Endothelial cell of umbilical vein (primary cell): ENCODE data around the gene M6PR. TPM values are rescaled to one million over a fixed set of nuclear protein-coding genes. Genes with fewer than 3 reads are reported as not detected.

Experiments
- BruUV-seq: library from RNA; stranded (reverse); fragments of 400-500 nt; replicated peaks from 2 replicates; lab custom pipeline; 2021; lab: Mats Ljungman, UMichigan
- CTCF ChIA-PET: fragments of 300-600, 350-600 bp; sonication (Branson Sonifier 250); formaldehyde crosslinking; loops from one replicate; lab custom pipeline; 2021; ENCODE audit warnings: antibody characterized with exemption, inconsistent platforms; lab: Charles Lee
- POLR2A ChIA-PET: fragments of 300-600, 350-600 bp; sonication (Branson Sonifier 250); formaldehyde crosslinking; loops from one replicate; lab custom pipeline; 2021; ENCODE audit warnings: antibody characterized with exemption, inconsistent platforms; lab: Charles Lee
- DNase-seq: peaks from one replicate; pipeline ENCODE4 v3.0.0-alpha.2; 2011; ENCODE audit warnings: low read depth, low spot score
- FAIRE-seq: peaks from 2 replicates; lab custom pipeline; 2011; peaks lifted over from hg19 to GRCh38; lab: Jason Lieb, UNC
- H2AFZ ChIP-seq: 2 replicates; pipeline ENCODE4 v1.6.0; 2012; ENCODE audit warnings: low read depth, low read length, control low read depth, inconsistent platforms
- H3K27ac ChIP-seq: 2 replicates; pipeline ENCODE4 v1.5.1; 2011; ENCODE audit warnings: low read depth, mild to moderate bottlenecking, control low read depth, low read length, moderate library complexity; ENCODE audit not compliant: insufficient read depth
- H3K27me3 ChIP-seq, 2 experiments: 2 replicates each; pipeline versions ENCODE4 v1.6.0 to v1.6.1; 2011; ENCODE audit warnings: low read length in 2 of 2, mixed read lengths in 1 of 2; ENCODE audit not compliant: control insufficient read depth in 2 of 2, insufficient read depth in 2 of 2
- H3K36me3 ChIP-seq, 2 experiments: 2 replicates in 1 of 2; 3 replicates in 1 of 2; pipeline ENCODE4 v1.5.1; 2011; ENCODE audit warnings: low read length in 2 of 2, mild to moderate bottlenecking in 1 of 2, moderate library complexity in 1 of 2; ENCODE audit not compliant: control insufficient read depth in 2 of 2, insufficient read depth in 2 of 2; ENCODE audit errors: extremely low read depth in 1 of 2
- H3K4me1 ChIP-seq: 3 replicates; pipeline ENCODE4 v1.5.1; 2011; ENCODE audit warnings: mild to moderate bottlenecking, low read length; ENCODE audit not compliant: control insufficient read depth, insufficient read depth; ENCODE audit errors: extremely low read depth
- H3K4me2 ChIP-seq: 2 replicates; pipeline ENCODE4 v1.6.1; 2011; ENCODE audit warnings: low read length, control low read depth, mixed read lengths; ENCODE audit not compliant: insufficient read depth
- H3K4me3 ChIP-seq, 3 experiments: fragments of 200-600 bp in 1 of 3; sonication (generic), shearing (Covaris generic) in 1 of 3; replicated peaks in 1 of 3; 2 replicates each; pipeline ENCODE4 v1.5.1; 2011 to 2016; ENCODE audit warnings: control low read depth in 3 of 3, low read length in 3 of 3, mild to moderate bottlenecking in 2 of 3, inconsistent platforms in 1 of 3, low read depth in 1 of 3, moderate library complexity in 1 of 3; ENCODE audit not compliant: insufficient read depth in 1 of 3
- H3K79me2 ChIP-seq: 2 replicates; pipeline ENCODE4 v1.6.0; 2012; ENCODE audit warnings: low read length, inconsistent platforms; ENCODE audit not compliant: control insufficient read depth, insufficient read depth
- H3K9ac ChIP-seq: replicated peaks from 2 replicates; pipeline ENCODE3; 2011; ENCODE audit warnings: low read length, control low read depth; ENCODE audit not compliant: insufficient read depth; ENCODE audit errors: extremely low read depth
- H3K9me1 ChIP-seq: replicated peaks from 3 replicates; pipeline ENCODE4 v1.6.0; 2011; ENCODE audit warnings: mild to moderate bottlenecking, low read length; ENCODE audit not compliant: control insufficient read depth, insufficient read depth; ENCODE audit errors: extremely low read depth
- H3K9me3 ChIP-seq: replicated peaks from 2 replicates; pipeline ENCODE4 v1.5.1; 2012; ENCODE audit warnings: low read length, inconsistent platforms; ENCODE audit not compliant: control insufficient read depth, insufficient read depth
- H4K20me1 ChIP-seq: replicated peaks from 2 replicates; pipeline ENCODE3; 2011; ENCODE audit warnings: mild to moderate bottlenecking, low read length; ENCODE audit not compliant: control insufficient read depth, insufficient read depth; ENCODE audit errors: extremely low read depth
- CTCF ChIP-seq, 2 donors: IDR thresholded peaks; 1 replicate in 1 of 2; 2 replicates in 1 of 2; pipeline ENCODE4 v1.5.1; 2011; ENCODE audit warnings: low read length in 2 of 2, mild to moderate bottlenecking in 2 of 2, moderate library complexity in 2 of 2, control low read depth in 1 of 2, inconsistent platforms in 1 of 2, low read depth in 1 of 2; ENCODE audit not compliant: insufficient read depth in 1 of 2; ENCODE audit errors: extremely low read depth in 1 of 2
- FOS ChIP-seq: IDR thresholded peaks from 2 replicates; pipeline ENCODE4 v1.6.1; 2011; ENCODE audit warnings: mild to moderate bottlenecking, low read length, moderate library complexity, borderline replicate concordance; ENCODE audit not compliant: insufficient read depth
- GATA2 ChIP-seq: IDR thresholded peaks from 2 replicates; pipeline ENCODE4 v1.7.0; 2011; ENCODE audit warnings: low read depth, mild to moderate bottlenecking, moderate library complexity, mixed read lengths, low read length; ENCODE audit not compliant: insufficient read length, insufficient read depth
- MAX ChIP-seq: IDR thresholded peaks from 2 replicates; pipeline ENCODE4 v1.6.1; 2011; ENCODE audit not compliant: insufficient read depth, insufficient read length
- MYC ChIP-seq: IDR thresholded peaks from one replicate; pipeline ENCODE4 v1.6.1; 2011; ENCODE audit warnings: mild to moderate bottlenecking, low read depth, low read length
- POLR2A ChIP-seq: IDR thresholded peaks from 2 replicates; pipeline ENCODE4 v1.6.1; 2012; ENCODE audit warnings: low read depth, mild to moderate bottlenecking, control low read depth, low read length
- dilution Hi-C: fragments of 300-500 bp; cut with MboI; formaldehyde crosslinking; loops from one replicate; pipeline ENCODE4 v1.15.0; 2019; ENCODE audit warnings: low sequenced_read_pairs; ENCODE audit not compliant: extremely low pct_ligation_motif_present
- intact Hi-C: fragments of 100-400 bp; cut with micrococcal nuclease; formaldehyde crosslinking; loops from one replicate; pipeline ENCODE4 v1.10.0; 2022
- polyA plus RNA-seq, 4 experiments: library from polyadenylated mRNA; depleted of rRNA in 3 of 4; stranded (reverse) in 3 of 4; unstranded in 1 of 4; fragments of >200 nt; gene quantifications; 2 replicates each; pipeline versions ENCODE4 v1.2.1 to v1.2.3, GENCODE V29; 2011 to 2012; ENCODE audit warnings: missing spikeins in 1 of 4
- total RNA-seq: library from RNA; stranded (reverse); gene quantifications from 2 replicates; pipeline ENCODE4 v1.2.3, GENCODE V29; 2021

M6PR gene
- total and polyA plus RNA-seq, 2 donors (not counting 3 experiments of a cell fraction or from before 2014, with no cell fraction given) = 124 to 142 TPM

- H4K20me1 ChIP-seq = peaks cover 2% of the 10 kb centered on the region
- POLR2A ChIA-PET = interaction anchor here (1.2 to 1.3 kb wide), 2 partner anchors 35 to 253 kb away, joined by 3 to 4 read pairs; partner anchors contain the start of genes PHC1 and RIMKLB
- TF ChIP-seq GATA2 (peak; percentile 18), MYC (no peak), MAX (no peak), POLR2A (no peak), FOS (no peak), CTCF (IDR thresholded peaks at IDR 0.05; ENCODE audit: extremely low read depth in 1 of 2, insufficient read depth in 1 of 2, low read depth in 1 of 2, low read length in 2 of 2) (no peak)
- intact Hi-C loops (loop anchor here (1.0 kb wide), 2 partner anchors 41 to 89 kb away; no protein-coding TSS in a partner anchor), dilution Hi-C loops (no loop called here)
- H3K9ac ChIP-seq = peak overlapping the region; percentile 98
- H3K4me3 ChIP-seq = peak overlapping the region; percentile 58 to 96 (median 95)
- FAIRE-seq = no peak
- H3K27me3 ChIP-seq = no peaks in the 10 kb centered on the region
- no peak for DNase-seq
- BruUV-seq = TSS peak; percentile 51
- no peaks in the 10 kb centered on the region for H3K9me1 ChIP-seq
- no peaks in the 10 kb centered on the region for H3K9me3 ChIP-seq
- H3K36me3 ChIP-seq = peaks cover 2 to 3% of the 10 kb centered on the region in 2 experiments
- CTCF ChIA-PET = interaction anchor here (0.7 to 3.5 kb wide), 22 partner anchors 10 to 293 kb away, joined by 3 to 37 read pairs (median 5); partner anchors contain the start of gene PHC1
- H3K4me2 ChIP-seq = peak overlapping the region; percentile 99
- peak overlapping the region; percentile 98 for H3K27ac ChIP-seq
- peaks cover 30% of the 10 kb centered on the region for H3K79me2 ChIP-seq
- H2AFZ ChIP-seq = peak overlapping the region; percentile 61
- peaks cover 21% of the 10 kb centered on the region for H3K4me1 ChIP-seq
Measured at GRCh38 chr12:8950221-8950527, 729 bp upstream of the M6PR start.
